HG03442 (cell line): ENCODE results near the gene CYP51A1.
"Not testable (repeated sequence)": the region's sequence is repeated elsewhere in the genome, so short reads cannot be mapped to it uniquely, and the experiment has no call there.

ENCODE experiments used
- ATAC-seq: cut with Tn5 transposase; IDR thresholded peaks from one replicate; pipeline ENCODE4 v1.9.1; 2021; ENCODE audit warnings: mild to moderate bottlenecking, moderate library complexity; ENCODE audit not compliant: unreplicated experiment

CYP51A1 gene

GRCh38 chr7:92131764-92132330 lies 2.4 kb downstream of the CYP51A1 start:
- no peak for ATAC-seq

- no peak for ATAC-seq
Measured at GRCh38 chr7:92131093-92131492, 3.2 kb downstream of the CYP51A1 start.

- no peak for ATAC-seq
Measured at GRCh38 chr7:92121681-92122080, 12.6 kb downstream of the CYP51A1 start.

- no peak for ATAC-seq
Measured at GRCh38 chr7:92119213-92119759, 15.0 kb downstream of the CYP51A1 start.

GRCh38 chr7:92116949-92117348 lies 17.3 kb downstream of the CYP51A1 start:
- ATAC-seq: no peak

- ATAC-seq: no peak
Measured at GRCh38 chr7:92115821-92116220, 18.5 kb downstream of the CYP51A1 start.

GRCh38 chr7:92110857-92111256 lies 23.4 kb downstream of the CYP51A1 start:
- no peak for ATAC-seq

- ATAC-seq: no peak
Measured at GRCh38 chr7:92108821-92109220, 25.5 kb downstream of the CYP51A1 start.

- ATAC-seq: not testable (repeated sequence)
Measured at GRCh38 chr7:92102862-92103261, 31.4 kb downstream of the CYP51A1 start.

- no peak for ATAC-seq
Measured at GRCh38 chr7:92100534-92100933, 33.7 kb downstream of the CYP51A1 start.

GRCh38 chr7:92095380-92095779 lies 38.9 kb downstream of the CYP51A1 start:
- ATAC-seq: no peak

- no peak for ATAC-seq
Measured at GRCh38 chr7:92092210-92092609, 42.1 kb downstream of the CYP51A1 start.

- ATAC-seq: no peak
Measured at GRCh38 chr7:92088266-92088665, 46.0 kb downstream of the CYP51A1 start.

- not testable (repeated sequence) for ATAC-seq
Measured at GRCh38 chr7:92083922-92084321, 50.4 kb downstream of the CYP51A1 start.

- ATAC-seq: no peak
Measured at GRCh38 chr7:92076509-92076908, 57.8 kb downstream of the CYP51A1 start.

- ATAC-seq: peak; percentile 90
Measured at GRCh38 chr7:92075455-92076158, 58.7 kb downstream of the CYP51A1 start.

GRCh38 chr7:92072708-92073107 lies 61.6 kb downstream of the CYP51A1 start:
- no peak for ATAC-seq

- ATAC-seq: no peak
Measured at GRCh38 chr7:92072121-92072520, 62.2 kb downstream of the CYP51A1 start.

GRCh38 chr7:92071032-92071431 lies 63.2 kb downstream of the CYP51A1 start:
- ATAC-seq: no peak

GRCh38 chr7:92064438-92065029 lies 69.7 kb downstream of the CYP51A1 start:
- no peak for ATAC-seq
